Epithelial cell of proximal tubule (primary cell): ENCODE results near the gene INTS11. TPM values are rescaled to one million over a fixed set of nuclear protein-coding genes. Genes with fewer than 3 reads are reported as not detected.

Source experiments
- DNase-seq: peaks from one replicate; pipeline ENCODE4 v3.0.0-alpha.2; 2011; ENCODE audit warnings: low read depth
- H3K4me3 ChIP-seq: 2 replicates; pipeline ENCODE4 v1.5.1; 2011; ENCODE audit warnings: low read depth, mild to moderate bottlenecking, low read length
- total RNA-seq: library from RNA; depleted of rRNA; stranded (reverse); fragments of >200 nt; gene quantifications from 2 replicates; pipeline ENCODE4 v1.2.3, GENCODE V29; 2015
- TF ChIP-seq, protein P1 (sequence below): conservative IDR thresholded peaks from 2 replicates; pipeline ENCODE4 v1.5.1; 2012; ENCODE audit warnings: low read depth, mild to moderate bottlenecking, low read length

Gene INTS11
- total RNA-seq, 1 donor from 2014 or later, result 58.7 TPM

DNA sequence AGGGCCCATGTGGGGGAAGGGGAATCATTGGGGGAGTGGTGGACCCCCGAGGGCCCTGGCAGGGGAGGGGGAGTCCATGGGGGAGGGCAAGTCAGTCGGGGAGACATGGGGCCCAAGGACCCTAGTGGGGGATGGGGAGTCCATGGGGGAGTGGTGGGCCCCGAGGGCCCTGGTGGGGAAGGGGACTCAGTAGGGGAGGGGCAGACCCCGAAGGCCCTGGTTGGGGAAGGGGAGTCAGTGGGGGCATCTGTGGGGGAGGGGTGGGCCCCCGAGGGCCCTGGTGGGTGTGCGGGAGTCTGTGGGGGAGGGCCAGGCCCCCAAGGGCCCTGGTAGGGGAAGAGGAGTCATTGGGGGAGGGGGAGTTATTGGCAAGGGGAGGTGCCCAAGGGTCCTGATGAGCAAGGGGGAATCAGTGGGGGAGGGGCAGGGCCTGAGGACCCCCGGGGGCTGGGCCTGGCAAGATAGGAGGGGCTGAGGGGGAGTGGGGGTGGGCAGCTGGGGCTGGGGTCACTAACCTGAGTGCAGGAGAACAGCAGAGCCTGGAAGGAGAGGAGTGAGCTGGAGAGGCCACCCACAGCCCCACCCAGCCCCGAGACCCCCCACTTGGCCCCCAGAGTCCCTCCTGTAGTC lies 31.8 kb upstream of the INTS11 start:
- H3K4me3 ChIP-seq, result no peak overlapping the region
- DNase-seq, result no peak
- TF ChIP-seq, protein P1, sequence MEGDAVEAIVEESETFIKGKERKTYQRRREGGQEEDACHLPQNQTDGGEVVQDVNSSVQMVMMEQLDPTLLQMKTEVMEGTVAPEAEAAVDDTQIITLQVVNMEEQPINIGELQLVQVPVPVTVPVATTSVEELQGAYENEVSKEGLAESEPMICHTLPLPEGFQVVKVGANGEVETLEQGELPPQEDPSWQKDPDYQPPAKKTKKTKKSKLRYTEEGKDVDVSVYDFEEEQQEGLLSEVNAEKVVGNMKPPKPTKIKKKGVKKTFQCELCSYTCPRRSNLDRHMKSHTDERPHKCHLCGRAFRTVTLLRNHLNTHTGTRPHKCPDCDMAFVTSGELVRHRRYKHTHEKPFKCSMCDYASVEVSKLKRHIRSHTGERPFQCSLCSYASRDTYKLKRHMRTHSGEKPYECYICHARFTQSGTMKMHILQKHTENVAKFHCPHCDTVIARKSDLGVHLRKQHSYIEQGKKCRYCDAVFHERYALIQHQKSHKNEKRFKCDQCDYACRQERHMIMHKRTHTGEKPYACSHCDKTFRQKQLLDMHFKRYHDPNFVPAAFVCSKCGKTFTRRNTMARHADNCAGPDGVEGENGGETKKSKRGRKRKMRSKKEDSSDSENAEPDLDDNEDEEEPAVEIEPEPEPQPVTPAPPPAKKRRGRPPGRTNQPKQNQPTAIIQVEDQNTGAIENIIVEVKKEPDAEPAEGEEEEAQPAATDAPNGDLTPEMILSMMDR, result no peak

DNA sequence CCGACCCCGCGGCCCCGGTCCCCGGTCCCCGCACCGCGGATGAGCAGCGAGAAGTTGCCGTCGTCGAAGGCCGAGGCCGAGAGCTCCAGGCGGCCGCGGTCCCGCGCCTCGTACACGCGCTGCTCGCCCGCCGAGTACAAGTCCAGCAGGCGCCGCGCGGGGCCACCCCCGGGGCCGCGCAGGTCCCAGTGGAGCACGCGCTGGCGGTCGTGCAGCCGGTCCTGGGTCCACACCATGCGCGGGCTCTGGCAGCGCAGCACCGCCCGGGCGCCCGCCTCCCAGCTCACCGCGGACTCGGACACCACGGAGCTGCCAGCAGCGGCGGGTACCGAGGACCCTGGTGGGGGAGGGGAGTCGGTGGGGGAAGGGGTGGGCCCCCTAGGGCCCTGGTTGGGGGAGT lies 31.0 kb upstream of the INTS11 start:
- no peak for DNase-seq
- TF ChIP-seq, protein P1, result no peak
- H3K4me3 ChIP-seq, result peak overlapping the region; percentile 21

DNA sequence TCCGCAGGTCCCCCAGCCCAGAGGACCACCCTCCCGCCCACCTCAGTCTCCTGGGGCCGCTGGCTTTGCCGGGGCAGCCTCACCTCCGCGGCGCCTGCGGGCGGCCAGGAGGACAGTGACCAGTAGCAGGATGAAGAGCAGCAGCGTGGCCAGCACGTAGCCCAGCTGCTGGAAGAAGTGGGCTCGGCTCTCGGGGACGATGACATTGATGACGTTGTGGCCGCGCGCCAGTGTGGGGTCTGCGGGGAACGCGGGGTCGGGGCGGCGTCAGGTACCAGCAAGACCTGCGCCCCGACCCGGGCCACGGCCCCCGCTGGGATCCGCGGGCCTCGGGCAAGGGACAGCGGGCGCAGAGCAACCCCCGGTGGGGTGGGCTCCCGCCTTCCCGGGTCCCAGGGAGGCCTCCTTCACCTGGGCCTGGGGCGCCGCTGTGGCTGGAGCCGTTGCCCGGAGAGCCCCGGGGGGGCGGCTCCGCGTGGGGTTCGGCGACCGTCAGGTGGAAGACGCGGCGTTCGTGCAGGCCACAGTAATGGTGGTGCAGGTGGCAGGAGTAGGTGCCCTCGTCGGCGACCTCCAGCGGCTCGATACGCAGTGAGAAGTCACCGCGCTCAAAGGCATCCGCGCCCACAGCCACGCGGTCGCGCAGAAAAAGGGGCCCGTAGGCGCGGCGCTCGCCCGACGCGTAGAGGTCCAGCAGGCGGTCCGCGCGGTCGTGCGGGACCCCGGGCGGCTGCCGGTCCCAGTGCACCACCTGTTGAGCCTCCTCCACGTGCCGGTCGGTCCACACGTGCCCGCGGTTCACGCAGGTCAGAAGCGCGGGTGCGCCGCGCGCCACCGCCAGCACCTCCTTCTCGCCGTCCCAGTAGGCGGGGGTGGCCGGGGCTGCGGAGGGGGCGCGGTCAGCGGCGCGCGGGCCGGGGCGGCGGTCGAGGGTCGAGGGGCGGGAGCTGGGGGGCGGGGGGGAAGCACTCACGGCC lies 30.1 kb upstream of the INTS11 start:
- H3K4me3 ChIP-seq, result no peak overlapping the region
- TF ChIP-seq, protein P1, result no peak
- DNase-seq, result no peak

DNA sequence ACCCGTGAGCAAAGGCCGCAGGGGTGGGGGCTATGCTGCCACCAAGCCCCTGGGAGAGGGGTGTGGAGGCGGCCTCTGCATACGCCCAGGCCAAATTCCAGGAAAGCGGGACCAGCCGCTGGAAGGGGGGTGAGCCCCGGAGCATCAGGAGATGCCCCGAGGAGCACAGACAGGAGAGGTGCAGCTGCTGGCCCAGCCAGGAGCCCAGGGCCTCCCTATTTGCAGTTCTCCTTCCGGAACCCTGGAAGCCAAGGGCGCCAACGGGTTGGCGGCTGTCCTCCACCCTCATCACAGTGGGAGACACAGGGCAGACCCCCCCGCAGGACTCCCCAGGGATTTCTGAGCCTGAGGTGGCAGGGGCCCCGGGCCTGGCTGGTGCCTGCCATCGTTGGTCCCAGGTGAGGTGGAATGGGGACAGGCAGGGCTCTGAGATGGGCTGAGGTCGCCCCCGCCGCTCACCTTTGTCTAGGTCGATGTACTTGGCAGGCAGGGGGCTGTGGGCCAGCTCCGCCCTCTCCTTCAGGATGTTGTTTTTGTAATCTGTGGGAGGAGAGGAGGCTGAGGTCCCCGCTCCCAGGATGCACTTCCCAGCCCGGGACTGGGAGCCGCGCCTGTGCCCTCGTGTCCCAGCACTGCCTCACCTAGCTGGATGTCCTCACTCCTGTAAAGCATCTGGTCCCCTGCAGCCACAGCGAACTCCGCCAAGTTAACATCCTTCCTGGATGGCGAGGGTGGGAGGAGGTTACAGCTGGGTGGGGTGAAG lies 29.1 kb upstream of the INTS11 start:
- no peak for DNase-seq
- H3K4me3 ChIP-seq, result no peak overlapping the region
- TF ChIP-seq, protein P1, result no peak

DNA sequence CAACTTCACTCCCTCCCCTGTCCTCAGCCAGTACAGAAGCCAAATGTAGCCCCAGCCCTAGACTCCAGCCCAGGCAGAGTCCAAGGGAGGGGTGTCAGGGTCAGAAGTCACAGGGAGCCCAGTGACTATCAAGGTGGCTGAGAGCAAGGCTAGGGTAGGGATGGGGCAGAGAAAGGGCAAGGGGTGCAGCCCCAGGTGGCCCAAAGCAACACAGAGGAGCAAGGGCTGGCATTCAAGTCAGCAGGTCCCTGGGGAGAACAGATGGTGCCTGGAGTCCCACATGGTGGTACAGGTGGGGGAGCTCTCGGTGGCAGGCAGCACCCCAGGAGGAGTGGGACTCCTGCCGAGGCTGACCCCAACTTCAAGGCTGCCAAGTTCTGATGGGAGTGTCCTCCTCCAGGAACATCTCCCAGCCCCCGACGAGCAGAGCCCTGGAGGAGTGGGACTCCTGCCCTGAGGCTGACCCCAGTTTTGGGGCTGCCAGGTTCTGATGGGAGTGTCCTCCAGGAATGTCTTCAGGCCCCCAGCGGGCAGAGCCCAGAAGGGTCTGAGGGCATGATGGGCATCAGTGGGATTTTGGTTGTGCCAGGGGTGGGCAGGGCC lies 28.4 kb upstream of the INTS11 start:
- TF ChIP-seq, protein P1, result no peak
- no peak for DNase-seq
- no peak overlapping the region for H3K4me3 ChIP-seq
